Upper lobe of right lung (tissue), 1 donor: ENCODE data around the gene TRPC6. TPM values are rescaled to one million over a fixed set of nuclear protein-coding genes. Genes with fewer than 3 reads are reported as not detected.
A peak's percentile ranks its signal among the peaks of the same experiment; 100 is the strongest.

Experiments
- ATAC-seq: fragments of 200-7000 bp; cut with Tn5 transposase; one replicate; pipeline ENCODE4 v1.9.1; 2020; ENCODE audit warnings: mild to moderate bottlenecking, moderate library complexity
- DNase-seq: peaks from one replicate; pipeline ENCODE4 v3.0.0-alpha.2; 2020
- H3K27ac ChIP-seq: fragments of 200-600 bp; one replicate; pipeline ENCODE4 v1.8.0; 2022
- H3K27me3 ChIP-seq: fragments of 200-600 bp; one replicate; pipeline ENCODE4 v1.8.0; 2022; ENCODE audit warnings: mild to moderate bottlenecking
- H3K36me3 ChIP-seq: fragments of 200-600 bp; one replicate; pipeline ENCODE4 v1.8.0; 2022
- H3K4me1 ChIP-seq: fragments of 200-600 bp; one replicate; pipeline ENCODE4 v1.8.0; 2022
- H3K4me3 ChIP-seq: fragments of 200-600 bp; one replicate; pipeline ENCODE4 v1.8.0; 2022; ENCODE audit warnings: mild to moderate bottlenecking
- H3K9me3 ChIP-seq: fragments of 200-600 bp; one replicate; pipeline ENCODE4 v1.8.0; 2022
- intact Hi-C: fragments of 100-400 bp; cut with DNase I; formaldehyde crosslinking; loops from one replicate; pipeline ENCODE4 v1.11.0; 2022
- total RNA-seq: library from RNA; stranded (reverse); fragmentation: NEBNext Ultra II Directional; extraction: Animal tissue kit (Norgen Biotek cat#: 25700); gene quantifications from one replicate; pipeline ENCODE4 v1.2.1, GENCODE V29; 2021
- TF ChIP-seq, protein P1 (sequence below): fragments of 200-600 bp; IDR thresholded peaks from one replicate; pipeline ENCODE4 v1.8.0; 2022; ENCODE audit warnings: antibody characterized with exemption
- donor health status: DM: no; HTN: yes; CAD: no; lungs with severe emphysema.

The TRPC6 gene
- total RNA-seq, 1 donor from 2014 or later = 17.3 TPM

DNA sequence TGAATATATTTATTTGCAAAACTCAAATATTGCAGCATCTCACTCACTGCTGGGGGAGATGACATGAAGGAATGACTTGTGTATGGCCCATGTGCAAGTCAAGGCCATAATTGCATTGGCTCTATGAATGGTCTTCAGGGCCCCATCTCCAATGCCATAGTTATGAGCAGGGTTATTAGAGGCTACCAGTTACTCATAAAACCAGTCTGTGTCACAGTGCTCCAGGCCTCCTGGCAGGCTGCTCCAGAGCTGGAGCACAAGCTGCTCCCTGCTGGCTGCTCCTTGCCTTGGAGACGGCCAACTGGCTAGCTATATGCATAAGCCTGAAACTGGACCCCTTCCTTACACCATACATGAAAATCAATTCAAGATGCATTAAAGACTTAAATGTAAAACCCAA lies 145.7 kb downstream of the TRPC6 start:
- TF ChIP-seq, protein P1, sequence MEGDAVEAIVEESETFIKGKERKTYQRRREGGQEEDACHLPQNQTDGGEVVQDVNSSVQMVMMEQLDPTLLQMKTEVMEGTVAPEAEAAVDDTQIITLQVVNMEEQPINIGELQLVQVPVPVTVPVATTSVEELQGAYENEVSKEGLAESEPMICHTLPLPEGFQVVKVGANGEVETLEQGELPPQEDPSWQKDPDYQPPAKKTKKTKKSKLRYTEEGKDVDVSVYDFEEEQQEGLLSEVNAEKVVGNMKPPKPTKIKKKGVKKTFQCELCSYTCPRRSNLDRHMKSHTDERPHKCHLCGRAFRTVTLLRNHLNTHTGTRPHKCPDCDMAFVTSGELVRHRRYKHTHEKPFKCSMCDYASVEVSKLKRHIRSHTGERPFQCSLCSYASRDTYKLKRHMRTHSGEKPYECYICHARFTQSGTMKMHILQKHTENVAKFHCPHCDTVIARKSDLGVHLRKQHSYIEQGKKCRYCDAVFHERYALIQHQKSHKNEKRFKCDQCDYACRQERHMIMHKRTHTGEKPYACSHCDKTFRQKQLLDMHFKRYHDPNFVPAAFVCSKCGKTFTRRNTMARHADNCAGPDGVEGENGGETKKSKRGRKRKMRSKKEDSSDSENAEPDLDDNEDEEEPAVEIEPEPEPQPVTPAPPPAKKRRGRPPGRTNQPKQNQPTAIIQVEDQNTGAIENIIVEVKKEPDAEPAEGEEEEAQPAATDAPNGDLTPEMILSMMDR = no peak
- ATAC-seq (no peak), DNase-seq (no peak)
- intact Hi-C loops = no loop called here
- peaks cover 21% of the 10 kb centered on the region for H3K4me1 ChIP-seq
- H3K4me3 ChIP-seq = no peak overlapping the region
- no peaks in the 10 kb centered on the region for H3K27me3 ChIP-seq
- no peaks in the 10 kb centered on the region for H3K9me3 ChIP-seq
- no peak overlapping the region for H3K27ac ChIP-seq
- no peaks in the 10 kb centered on the region for H3K36me3 ChIP-seq

GRCh38 chr11:101436511-101437142 lies 147.2 kb downstream of the TRPC6 start:
- Histone ChIP-seq H3K9me3 (no peaks in the 10 kb centered on the region), H3K4me1 (peaks cover 14% of the 10 kb centered on the region), H3K27ac (no peak overlapping the region), H3K4me3 (no peak overlapping the region), H3K36me3 (no peaks in the 10 kb centered on the region), H3K27me3 (no peaks in the 10 kb centered on the region)
- no peak for DNase-seq
- peak; percentile 57 for ATAC-seq
- intact Hi-C loops = no loop called here
- TF ChIP-seq, protein P1 = peak; percentile 63

GRCh38 chr11:101435408-101435973 lies 148.3 kb downstream of the TRPC6 start:
- Histone ChIP-seq H3K36me3 (no peaks in the 10 kb centered on the region), H3K27me3 (no peaks in the 10 kb centered on the region), H3K27ac (no peak overlapping the region), H3K9me3 (no peaks in the 10 kb centered on the region), H3K4me1 (peaks cover 10% of the 10 kb centered on the region), H3K4me3 (no peak overlapping the region)
- intact Hi-C loops = no loop called here
- TF ChIP-seq, protein P1 = no peak
- ATAC-seq (no peak), DNase-seq (no peak)

- intact Hi-C loops = no loop called here
- no peak overlapping the region for H3K4me3 ChIP-seq
- H3K36me3 ChIP-seq = no peaks in the 10 kb centered on the region
- peaks cover 10% of the 10 kb centered on the region for H3K4me1 ChIP-seq
- TF ChIP-seq, protein P1 = no peak
- ATAC-seq (no peak), DNase-seq (no peak)
- H3K27me3 ChIP-seq = no peaks in the 10 kb centered on the region
- no peaks in the 10 kb centered on the region for H3K9me3 ChIP-seq
- H3K27ac ChIP-seq = no peak overlapping the region
These were observed 149.7 kb downstream of the TRPC6 start for GRCh38 chr11:101434026-101434643.

DNA sequence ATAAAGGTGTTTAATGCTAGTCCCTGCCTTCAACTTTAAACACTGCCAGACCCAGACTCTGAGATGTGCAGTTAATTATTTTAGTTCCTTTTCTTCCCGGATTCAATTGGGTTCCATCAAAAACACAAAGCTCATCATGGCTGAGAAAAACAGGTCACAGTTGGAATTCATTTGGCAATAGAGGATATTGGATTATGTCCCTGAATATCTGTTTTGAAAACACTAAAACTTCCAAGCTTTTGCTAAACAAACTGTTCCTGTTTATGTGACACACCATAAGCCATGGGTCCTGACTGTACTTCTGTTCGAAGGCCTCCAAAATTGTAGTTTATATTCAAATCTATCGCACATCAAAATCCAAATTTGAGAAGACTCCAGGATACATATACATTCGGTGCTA lies 150.7 kb downstream of the TRPC6 start:
- Histone ChIP-seq H3K27ac (no peak overlapping the region), H3K27me3 (no peaks in the 10 kb centered on the region), H3K4me3 (no peak overlapping the region), H3K9me3 (no peaks in the 10 kb centered on the region), H3K4me1 (peaks cover 10% of the 10 kb centered on the region), H3K36me3 (no peaks in the 10 kb centered on the region)
- DNase-seq (no peak), ATAC-seq (no peak)
- intact Hi-C loops = no loop called here
- TF ChIP-seq, protein P1 = no peak
